IPS DF 6.9 (cell line): ENCODE data around the gene GIMAP6.
"Not testable (repeated sequence)": the region's sequence is repeated elsewhere in the genome, so short reads cannot be mapped to it uniquely, and the experiment has no call there.

ENCODE experiments used
- DNase-seq: peaks from one replicate; pipeline ENCODE4 v3.0.0-alpha.2; 2013; ENCODE audit warnings: low read depth, low spot score
- H3K27ac ChIP-seq: one replicate; pipeline ENCODE4 v1.5.1; 2013; ENCODE audit warnings: low read length, control low read depth
- H3K27me3 ChIP-seq: 2 replicates; pipeline ENCODE4 v1.6.1; 2013; ENCODE audit warnings: mild to moderate bottlenecking, low read length; ENCODE audit not compliant: control insufficient read depth, insufficient read depth
- H3K36me3 ChIP-seq: 2 replicates; pipeline ENCODE4 v1.6.1; 2013; ENCODE audit warnings: low read length; ENCODE audit not compliant: control insufficient read depth, insufficient read depth
- H3K4me1 ChIP-seq: 2 replicates; pipeline ENCODE4 v1.6.1; 2013; ENCODE audit warnings: low read length; ENCODE audit not compliant: control insufficient read depth, insufficient read depth
- H3K4me3 ChIP-seq: 2 replicates; pipeline ENCODE4 v1.5.1; 2013; ENCODE audit warnings: mild to moderate bottlenecking, low read length
- H3K9me3 ChIP-seq: 2 replicates; pipeline ENCODE4 v1.6.1; 2013; ENCODE audit warnings: low read length, inconsistent platforms; ENCODE audit not compliant: control insufficient read depth, insufficient read depth
- WGBS: extraction: QIAGEN DNeasy Blood & Tissue Kit; methylation state at CpG from one replicate; pipeline ENCODE4 v1.1.7; 2013; ENCODE audit warnings: mixed read lengths, missing lambda C conversion rate; ENCODE audit not compliant: insufficient read length, insufficient coverage; 5-methylcytosine and 5-hydroxymethylcytosine counted together

Gene GIMAP6

DNA sequence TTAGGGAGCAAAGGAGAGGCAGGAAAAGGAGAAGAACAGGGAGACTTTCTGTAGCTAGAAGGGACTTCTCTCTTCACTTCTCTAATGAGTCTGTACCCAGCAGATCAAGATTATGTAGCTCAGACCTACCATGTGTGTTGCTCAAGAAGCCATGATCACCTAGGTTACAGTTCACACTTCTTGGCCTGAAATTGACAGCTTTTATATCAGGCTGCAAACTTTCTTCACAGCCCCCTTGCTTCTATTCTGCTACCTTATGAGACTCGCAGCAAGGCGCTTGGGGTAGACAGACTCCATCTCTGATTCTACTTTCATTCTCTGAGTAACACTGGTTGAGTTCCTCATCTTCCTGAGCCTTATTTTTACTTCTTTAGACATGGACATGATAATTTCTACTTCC, 33.7 kb upstream of the GIMAP6 start:
- WGBS: no CpG with 5 or more reads among the region's 2 CpGs
- Histone ChIP-seq H3K27me3 (peaks cover 2% of the 10 kb centered on the region), H3K36me3 (no peaks in the 10 kb centered on the region), H3K27ac (no peak overlapping the region), H3K4me1 (no peaks in the 10 kb centered on the region), H3K9me3 (no peaks in the 10 kb centered on the region), H3K4me3 (no peak overlapping the region)
- no peak for DNase-seq

DNA sequence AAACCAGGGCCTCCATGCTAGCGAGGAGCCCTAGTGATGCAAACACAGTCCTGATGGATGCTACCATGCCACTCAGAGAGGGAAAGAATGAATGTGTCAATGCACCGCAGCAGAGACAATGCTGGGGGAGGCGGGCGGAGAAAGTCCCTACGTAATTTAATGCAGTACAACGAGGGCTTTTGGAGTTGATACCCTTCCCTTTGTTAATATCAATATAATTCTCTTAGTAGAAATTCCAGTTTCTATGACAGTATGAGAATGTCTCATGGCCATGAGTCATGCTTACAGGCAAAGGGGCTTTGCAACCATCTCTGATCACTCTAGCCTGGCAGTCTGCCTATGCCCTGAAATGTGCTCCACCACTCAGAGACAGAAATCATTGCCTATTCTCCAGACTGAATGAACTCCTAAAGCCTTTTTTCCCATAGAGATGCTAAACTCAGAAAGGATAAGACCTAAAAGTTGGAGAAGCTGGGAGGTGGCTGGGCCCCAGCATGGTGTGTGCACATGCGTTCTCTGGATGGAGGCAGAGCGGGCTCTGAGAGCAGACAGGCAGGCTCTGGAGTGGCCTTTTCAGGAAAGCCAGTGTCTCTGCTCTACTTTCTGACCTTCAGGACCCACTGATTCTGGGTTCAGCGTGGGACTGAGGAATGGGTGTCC, 33.0 kb upstream of the GIMAP6 start:
- Histone ChIP-seq H3K9me3 (no peaks in the 10 kb centered on the region), H3K36me3 (no peaks in the 10 kb centered on the region), H3K4me3 (no peak overlapping the region), H3K27ac (no peak overlapping the region), H3K4me1 (no peaks in the 10 kb centered on the region), H3K27me3 (peaks cover 2% of the 10 kb centered on the region)
- no CpG with 5 or more reads among the region's 9 CpGs for WGBS
- no peak for DNase-seq

DNA sequence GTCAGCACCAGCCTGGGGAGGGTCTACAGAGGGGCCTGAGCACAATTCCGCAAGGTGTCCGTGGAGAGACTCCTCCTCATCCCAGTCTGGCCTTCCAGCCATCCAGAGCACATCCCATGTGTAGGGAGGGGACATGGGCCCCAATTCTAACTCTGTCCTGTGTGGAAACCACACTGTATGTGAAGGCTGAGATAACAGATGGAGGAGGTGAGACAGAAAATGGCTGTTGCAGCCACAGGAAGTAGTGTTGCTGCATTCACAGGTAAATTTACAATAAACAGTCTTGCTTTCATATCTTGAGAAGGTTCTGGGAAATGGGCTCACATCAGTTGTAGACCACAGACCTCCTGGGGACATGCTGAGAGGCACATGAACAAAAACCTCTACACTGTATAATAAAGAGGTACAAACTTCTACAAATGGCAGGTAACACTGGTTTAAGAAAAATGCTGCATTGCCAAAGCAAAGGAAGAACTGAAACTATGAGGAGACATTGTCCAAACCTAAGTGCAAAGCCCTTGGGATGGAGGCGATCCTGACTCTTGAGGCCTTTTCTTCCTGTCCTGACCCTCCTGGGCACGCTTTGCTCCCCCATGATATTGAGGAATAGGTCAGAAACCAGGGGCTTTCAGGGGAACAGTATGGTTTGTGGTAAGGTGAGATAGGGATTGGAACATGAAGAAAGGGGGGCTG, 31.8 kb upstream of the GIMAP6 start:
- H3K36me3 ChIP-seq: no peaks in the 10 kb centered on the region
- no peaks in the 10 kb centered on the region for H3K4me1 ChIP-seq
- H3K9me3 ChIP-seq: no peaks in the 10 kb centered on the region
- no CpG with 5 or more reads among the region's 4 CpGs for WGBS
- H3K4me3 ChIP-seq: no peak overlapping the region
- H3K27ac ChIP-seq: no peak overlapping the region
- no peak for DNase-seq
- H3K27me3 ChIP-seq: peaks cover 2% of the 10 kb centered on the region

DNA sequence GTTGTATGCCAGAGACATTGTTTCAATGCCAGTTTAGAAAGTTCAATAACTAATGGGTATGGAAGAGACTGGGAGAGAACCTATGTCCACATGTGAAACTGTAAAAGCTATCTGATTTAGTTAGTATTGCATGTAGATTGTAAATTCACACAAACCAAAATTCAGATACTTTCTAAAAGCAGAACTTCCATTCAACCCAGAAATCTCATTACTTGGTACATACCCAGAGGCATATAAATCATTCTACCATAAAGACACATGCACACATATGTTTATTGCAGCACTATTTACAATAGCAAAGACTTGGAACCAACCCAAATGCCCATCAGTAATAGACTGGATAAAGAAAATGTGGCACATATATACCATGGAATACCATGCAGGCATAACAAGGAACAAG, 30.6 kb upstream of the GIMAP6 start:
- not testable (repeated sequence) for H3K4me3 ChIP-seq, DNase-seq, H3K27me3 ChIP-seq, H3K4me1 ChIP-seq, H3K9me3 ChIP-seq, H3K36me3 ChIP-seq, H3K27ac ChIP-seq

DNA sequence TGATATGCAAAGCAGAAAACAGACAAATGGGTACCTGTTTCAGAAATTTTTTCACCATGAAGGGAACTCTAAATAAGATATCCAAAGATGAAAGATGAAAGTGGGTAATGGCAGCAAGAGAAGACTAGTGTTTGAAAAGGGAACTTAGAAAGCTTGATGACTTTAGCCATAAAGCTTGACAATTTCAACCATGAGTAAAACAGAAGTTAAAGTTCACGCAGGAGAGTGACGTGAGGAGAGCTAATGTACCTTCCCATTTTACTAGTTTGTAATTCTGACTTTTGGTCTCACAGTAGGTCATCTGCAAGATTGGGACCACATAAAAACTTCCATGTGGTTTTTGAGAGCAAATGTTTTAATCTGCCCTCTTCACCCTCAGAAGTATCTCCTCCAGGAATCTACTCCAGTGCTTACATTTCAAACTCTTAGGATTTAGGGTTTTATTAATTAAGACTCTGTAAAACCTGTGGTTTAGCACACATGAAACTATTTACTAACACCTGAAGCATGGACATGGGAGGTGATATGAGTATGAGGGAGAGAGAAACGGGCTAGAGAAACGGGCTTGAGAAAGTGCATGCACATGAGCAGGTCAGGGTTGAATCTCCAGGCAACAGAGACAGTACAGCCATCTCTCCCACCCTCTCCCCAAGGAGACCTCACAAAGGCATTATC, 28.9 kb upstream of the GIMAP6 start:
- H3K4me3 ChIP-seq: no peak overlapping the region
- no peaks in the 10 kb centered on the region for H3K36me3 ChIP-seq
- no CpG with 5 or more reads among the region's 4 CpGs for WGBS
- DNase-seq: no peak
- H3K4me1 ChIP-seq: no peaks in the 10 kb centered on the region
- H3K9me3 ChIP-seq: no peaks in the 10 kb centered on the region
- H3K27me3 ChIP-seq: peaks cover 2% of the 10 kb centered on the region
- no peak overlapping the region for H3K27ac ChIP-seq

DNA sequence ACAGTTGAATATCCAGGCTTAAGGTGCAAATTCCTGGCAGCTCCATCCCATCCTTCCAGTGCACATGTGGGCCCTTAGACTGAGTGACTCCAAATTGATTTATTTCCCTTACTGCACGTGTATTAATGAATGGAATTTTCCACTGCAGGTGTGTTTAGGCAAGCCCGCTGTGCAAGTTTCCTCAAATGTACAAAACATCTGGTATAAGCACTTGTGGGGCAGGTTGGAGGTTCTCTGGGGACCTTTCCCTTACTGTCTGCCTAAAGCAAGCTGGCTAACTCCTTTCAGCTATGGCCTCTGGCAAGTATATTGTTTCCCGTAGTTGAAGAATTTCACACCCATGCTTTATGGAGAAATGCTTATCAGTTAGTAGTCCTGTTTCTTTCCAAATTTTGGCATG, 25.3 kb upstream of the GIMAP6 start:
- Histone ChIP-seq H3K4me3 (no peak overlapping the region), H3K4me1 (no peaks in the 10 kb centered on the region), H3K36me3 (no peaks in the 10 kb centered on the region), H3K27ac (no peak overlapping the region), H3K27me3 (no peaks in the 10 kb centered on the region), H3K9me3 (no peaks in the 10 kb centered on the region)
- no peak for DNase-seq
- no CpG with 5 or more reads among the region's 3 CpGs for WGBS

DNA sequence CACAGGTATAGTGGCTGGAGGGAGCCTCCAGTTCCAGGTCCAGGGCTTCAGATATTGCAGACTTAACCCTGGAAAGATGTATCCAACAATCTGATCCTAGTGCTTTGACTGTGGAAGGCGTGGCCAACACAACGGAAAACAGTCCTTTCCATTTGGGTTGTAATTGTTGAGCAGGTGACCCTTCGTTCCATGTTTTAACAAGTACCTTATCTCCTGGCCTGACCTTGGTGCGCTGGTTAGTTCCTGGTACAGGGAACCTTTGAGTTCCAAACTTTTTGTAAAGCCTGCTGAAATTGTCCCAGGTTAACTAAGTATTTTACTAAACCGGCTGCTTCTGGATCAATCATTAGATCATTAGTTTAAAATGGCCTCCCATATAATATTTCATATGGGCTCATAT, 23.9 kb upstream of the GIMAP6 start:
- Histone ChIP-seq H3K36me3 (no peaks in the 10 kb centered on the region), H3K27me3 (no peaks in the 10 kb centered on the region), H3K4me3 (no peak overlapping the region), H3K27ac (no peak overlapping the region), H3K9me3 (no peaks in the 10 kb centered on the region), H3K4me1 (no peaks in the 10 kb centered on the region)
- no CpG with 5 or more reads among the region's 5 CpGs for WGBS
- no peak for DNase-seq

DNA sequence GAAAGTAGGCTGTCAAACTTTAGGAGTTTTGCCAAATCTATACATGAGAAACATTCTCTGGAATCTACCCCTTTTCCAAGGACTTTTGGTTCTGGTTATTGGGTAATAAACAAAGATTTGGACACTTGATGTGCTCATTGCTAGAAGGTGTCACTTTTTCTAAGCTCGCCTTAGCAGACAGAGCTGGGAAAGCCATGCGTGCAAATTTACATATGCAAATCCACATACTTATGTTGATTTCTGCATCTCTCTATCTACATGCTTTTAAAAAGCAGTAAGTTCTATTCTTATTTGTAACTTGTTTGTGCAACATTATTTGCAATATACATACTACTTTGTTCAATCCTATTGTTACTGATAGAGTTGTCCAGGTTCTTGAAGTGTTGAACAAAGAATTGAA, 22.5 kb upstream of the GIMAP6 start:
- Histone ChIP-seq H3K4me1 (no peaks in the 10 kb centered on the region), H3K36me3 (no peaks in the 10 kb centered on the region), H3K27ac (no peak overlapping the region), H3K27me3 (no peaks in the 10 kb centered on the region), H3K9me3 (no peaks in the 10 kb centered on the region), H3K4me3 (no peak overlapping the region)
- DNase-seq: no peak
- WGBS: no CpG with 5 or more reads among the region's 2 CpGs

DNA sequence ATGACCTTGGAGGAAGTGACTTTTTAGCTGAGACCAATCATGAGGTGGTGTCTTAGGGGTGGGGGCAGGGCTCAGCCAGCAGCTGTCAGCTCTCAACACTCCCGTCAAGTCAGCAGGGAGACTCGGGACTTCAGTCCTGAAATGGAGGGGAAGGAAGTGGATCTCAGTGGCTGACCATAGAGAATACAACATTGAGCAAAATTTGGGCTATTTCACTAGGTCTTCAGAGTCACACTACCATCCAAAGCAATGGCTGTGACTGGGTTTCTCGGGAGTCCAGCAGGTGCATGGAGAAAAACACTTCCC, 16.8 kb upstream of the GIMAP6 start:
- H3K36me3 ChIP-seq: no peaks in the 10 kb centered on the region
- H3K4me3 ChIP-seq: no peak overlapping the region
- no peaks in the 10 kb centered on the region for H3K27me3 ChIP-seq
- no peak for DNase-seq
- no peaks in the 10 kb centered on the region for H3K9me3 ChIP-seq
- H3K4me1 ChIP-seq: no peaks in the 10 kb centered on the region
- WGBS: no CpG with 5 or more reads among the region's 3 CpGs
- H3K27ac ChIP-seq: no peak overlapping the region

DNA sequence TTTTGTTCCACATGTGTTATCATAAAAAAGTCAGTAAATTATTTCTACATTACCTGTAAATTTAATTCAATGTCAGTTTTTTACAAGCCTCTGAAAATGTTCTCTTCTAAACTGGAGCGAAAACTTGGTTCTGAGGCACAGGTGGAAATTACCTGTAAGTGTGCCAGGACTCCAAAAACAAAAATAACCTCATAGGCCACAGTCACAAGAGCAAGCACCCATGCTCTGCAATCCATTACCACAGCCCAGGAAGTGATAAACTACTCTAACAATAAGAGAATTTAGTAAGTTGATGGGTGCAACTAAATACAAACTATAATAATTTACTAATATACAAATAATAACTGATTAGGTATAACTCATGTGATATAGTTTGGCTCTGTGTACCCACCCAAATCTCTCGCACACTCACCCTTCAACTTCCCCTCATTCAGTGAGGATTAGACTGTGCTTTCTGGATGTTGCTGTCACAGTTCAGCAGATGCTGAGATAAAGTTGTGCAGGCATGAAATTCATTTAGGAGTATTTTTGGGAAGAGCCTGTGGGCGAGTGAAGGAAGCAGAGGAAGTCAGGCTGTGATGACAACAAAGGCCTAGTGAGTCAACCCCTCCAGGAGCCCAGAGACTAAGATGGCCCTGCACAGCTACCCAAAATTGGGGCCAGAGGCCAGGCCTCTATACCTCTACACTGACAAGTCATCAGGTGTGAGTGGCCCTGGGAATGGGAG, 16.3 kb upstream of the GIMAP6 start:
- Histone ChIP-seq H3K9me3 (no peaks in the 10 kb centered on the region), H3K4me3 (no peak overlapping the region), H3K27me3 (no peaks in the 10 kb centered on the region), H3K36me3 (no peaks in the 10 kb centered on the region), H3K4me1 (no peaks in the 10 kb centered on the region), H3K27ac (no peak overlapping the region)
- WGBS: no CpG with 5 or more reads among the region's 3 CpGs
- no peak for DNase-seq
